GM18858 (cell line): ENCODE data around the gene COX17.

ENCODE experiments used
- ATAC-seq: cut with Tn5 transposase; IDR thresholded peaks from one replicate; pipeline ENCODE4 v1.9.1; 2021; ENCODE audit not compliant: unreplicated experiment

COX17 gene

DNA sequence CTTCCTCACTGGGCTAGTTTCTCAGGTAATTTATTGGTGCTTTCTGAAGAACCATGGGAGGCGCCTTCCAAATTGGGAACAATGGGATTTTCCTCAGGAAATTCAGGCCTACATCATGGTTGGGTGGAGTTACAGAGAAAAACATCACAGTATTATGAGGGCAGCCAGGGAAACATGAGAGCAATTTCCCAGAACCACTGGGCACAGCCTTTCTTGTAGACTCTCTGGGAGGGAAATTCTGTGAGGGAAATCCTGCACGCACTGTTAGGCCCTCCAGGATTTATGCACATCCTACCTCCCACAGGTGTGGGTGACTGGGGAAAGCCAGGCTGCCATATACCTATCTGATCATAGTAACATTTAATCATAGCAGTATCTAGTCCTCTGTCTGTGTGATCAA, 30.0 kb downstream of the COX17 start:
- ATAC-seq = no peak

DNA sequence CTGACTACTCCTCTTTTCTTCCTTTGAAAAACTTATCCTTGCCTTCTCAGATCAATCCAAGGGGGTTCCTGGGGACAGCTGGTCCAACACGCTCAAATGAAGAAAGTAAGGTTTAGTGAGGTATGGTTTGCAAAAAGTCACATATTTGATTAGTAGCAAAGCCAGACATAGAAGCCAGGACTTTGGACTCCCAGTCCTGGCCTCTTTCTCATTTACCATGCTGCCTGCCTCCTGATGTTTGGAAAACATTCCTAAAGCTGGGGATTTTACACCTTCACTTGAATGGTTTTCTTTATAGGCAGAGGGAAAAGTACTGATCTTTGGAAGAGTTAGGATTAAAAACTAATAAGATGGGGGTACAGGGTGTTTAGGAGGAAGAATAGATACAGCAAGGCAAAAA, 31.4 kb downstream of the COX17 start:
- no peak for ATAC-seq

DNA sequence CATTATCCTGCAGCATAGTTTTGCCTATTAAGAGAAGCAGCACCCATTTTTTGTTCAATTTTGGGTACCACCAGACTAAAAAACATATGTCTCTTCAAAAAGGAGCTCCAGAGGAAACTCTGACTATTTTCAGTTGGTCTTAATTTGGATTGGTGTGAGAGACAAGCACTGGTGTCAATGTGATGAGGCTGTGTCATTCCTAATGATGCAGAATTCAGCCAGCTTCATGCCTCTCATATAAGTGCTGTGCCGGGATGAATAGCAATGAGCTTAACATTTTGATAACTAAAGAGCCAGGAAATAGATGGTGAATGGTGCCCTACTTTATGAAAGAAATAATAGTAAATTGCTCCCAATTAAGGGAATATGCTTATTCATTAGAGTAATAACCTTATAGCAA, 32.7 kb downstream of the COX17 start:
- no peak for ATAC-seq

DNA sequence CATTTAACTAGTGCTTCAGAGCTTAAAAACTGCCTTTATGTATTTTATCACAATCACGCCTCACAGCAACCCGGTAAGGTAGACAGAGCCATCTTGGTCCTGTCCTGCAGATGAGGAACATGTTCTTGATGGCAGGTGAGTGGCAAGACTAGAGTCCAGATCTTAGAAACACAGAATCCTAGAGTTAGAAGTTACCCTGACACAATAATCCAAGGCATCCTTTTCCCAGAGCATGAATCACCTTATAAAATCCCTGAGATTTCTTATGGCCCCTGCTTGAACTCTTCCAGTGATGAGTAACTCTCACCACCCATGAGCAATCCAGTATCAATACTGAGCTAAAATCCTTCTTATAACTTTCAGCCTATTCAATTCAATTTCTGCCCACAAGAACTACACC, 33.7 kb downstream of the COX17 start:
- no peak for ATAC-seq

DNA sequence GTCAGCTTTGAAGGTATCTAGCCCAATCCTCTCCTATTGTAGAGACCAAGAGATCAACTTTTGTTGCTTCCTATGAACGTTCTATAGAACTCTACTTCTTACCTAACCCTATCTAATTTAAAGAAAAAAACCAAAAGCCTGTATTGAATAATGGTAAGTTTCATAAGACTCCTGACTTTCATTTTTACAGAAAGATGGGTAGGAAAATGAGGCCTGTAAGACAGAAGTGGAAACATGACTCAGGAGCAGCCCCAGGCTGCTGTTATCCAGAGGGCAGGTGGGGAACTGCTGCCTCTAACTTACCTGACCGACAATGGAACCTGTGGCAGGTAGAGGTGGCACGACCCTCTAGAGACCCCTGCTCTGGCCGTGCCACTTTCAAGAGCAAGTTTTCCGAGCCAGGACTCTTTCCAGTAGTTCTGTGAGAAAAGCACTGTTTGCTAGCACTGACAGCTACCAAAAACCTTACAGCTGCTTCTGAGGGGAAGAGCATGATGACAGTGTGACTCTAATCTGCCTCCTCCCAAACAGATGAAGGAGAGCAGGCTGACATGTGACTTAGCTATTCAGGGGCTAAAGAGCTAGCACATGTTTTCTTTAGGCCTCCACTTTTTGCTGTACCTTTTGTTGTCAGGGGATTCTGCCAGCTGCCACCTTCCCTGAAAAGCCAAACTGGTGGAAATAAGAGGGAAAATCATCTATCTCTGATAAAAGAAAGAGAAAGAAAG, 34.3 kb downstream of the COX17 start:
- ATAC-seq = no peak

DNA sequence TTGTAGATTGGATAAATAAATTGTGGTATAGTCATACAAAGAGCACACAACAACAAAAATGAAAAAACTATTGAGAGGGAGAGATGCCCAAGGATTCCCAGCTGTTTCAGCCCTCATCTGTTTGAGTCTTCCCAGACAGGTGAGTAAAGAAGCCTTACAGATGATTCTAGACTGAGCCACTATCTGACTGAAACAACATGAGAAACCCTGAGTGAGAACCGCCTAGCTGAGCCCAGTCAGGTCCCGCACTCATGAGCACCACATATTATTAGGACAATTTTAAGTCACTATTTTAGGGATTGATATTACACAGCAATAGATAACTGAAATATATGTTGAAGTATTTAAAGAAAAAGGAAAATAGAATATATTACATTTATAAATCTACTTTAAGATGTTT, 35.8 kb downstream of the COX17 start:
- ATAC-seq = no peak

DNA sequence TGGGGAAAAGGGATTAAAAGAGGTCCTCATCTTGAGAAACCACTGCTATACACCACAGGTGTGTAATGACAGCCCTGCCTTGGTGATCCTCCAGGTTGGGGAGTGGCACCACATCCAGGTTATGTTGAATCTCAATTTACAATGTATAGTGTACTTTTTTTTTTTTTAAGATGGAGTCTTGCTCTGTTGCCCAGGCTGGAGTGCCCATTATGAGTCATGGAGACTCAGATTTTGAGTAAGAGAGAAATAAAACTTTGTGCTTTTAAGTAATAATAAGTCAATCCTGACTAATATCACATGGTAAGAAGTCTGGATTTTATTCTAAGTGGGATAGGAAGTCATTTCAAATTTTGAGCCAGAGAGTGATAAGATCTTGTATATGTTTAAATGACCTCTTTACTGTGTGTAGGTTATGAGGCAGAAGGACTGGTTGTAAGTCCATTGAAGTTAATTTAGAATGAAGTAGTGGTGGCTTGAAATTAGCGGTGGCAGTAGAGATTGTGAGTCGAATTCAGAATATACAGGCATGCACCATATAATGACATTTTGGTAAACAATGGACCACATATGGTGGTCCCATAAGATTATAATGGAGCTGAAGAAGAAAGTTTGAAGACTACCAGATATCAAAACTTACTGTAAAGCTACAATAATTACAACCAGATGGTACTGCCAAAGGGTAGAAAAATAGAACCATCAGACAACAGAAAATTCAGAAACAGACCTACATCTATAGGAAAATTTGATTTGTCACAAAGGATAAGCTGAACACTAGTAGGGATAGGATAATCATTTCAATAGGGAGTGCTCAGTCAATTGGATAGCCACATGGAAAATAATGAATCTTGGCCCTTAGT, 37.5 kb downstream of the COX17 start:
- peak; percentile 18 for ATAC-seq

DNA sequence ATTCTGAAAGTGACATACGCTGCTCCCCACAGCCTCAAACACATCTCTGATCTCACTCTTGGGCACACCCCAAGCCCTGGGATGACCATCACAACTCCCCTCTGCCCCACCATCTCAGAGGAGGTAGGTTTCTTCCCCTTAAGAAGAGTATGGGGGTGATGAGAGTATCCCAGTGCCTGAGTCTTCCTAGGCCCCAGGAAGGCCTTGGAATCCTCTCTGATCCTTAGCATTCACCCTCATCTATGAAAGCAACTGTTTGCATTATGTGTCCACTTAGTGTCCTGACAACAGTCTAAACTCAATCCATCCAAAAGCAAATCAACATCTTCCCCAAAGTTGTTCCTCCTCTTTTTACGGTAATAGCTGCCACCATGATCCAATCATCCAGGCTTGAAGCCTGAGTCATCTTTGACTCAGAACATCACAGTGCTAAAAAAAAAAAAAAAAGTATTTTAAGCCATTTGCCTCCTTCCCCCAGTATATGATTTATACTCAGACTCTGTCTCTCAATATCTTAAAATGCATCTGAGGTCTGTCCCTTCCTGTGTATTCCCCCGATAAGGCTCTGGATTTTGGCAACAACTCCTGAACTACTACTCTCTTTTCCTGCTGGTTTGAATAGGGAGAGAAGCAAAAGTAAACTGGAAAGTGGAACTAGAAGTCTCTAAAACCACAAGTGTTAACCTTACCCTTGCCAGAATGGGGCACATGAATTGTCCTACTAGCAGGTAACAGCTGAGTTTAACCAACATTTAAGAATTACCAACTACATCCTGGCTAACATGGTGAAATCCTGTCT, 39.3 kb downstream of the COX17 start:
- ATAC-seq = peak; percentile 24

DNA sequence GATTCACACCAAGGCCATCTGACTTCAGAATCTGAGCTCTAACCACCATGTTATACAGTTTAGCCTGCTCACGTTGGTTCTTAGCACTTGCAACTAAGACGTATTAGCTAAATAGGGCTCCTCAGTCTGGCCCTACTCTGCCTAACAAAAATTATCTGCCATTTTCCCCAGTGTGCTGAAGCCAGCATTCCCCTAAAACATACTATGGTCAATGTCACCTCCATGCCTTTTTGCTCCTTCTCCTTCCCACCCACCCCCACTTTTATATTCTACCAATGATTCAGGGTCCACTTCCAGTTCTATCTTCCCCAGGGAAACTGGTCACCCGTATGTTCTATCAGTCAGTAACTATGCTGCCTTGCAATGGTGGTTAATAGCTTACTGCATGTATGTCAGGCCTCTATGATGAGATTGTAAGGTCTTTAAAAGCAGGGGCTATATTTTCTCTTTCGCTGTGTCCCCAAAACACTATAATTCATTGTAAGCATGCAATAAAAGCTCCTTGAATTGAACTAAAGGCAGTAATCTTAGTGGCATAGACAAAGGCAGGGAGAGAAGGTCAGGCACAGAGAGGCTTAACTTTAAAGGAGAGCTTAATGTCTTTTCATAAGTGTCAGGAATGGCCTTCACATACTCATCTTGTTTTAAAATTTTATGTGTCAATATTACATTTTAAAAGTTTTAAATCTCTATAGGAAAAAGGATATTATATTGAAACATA, 40.2 kb downstream of the COX17 start:
- ATAC-seq = no peak

DNA sequence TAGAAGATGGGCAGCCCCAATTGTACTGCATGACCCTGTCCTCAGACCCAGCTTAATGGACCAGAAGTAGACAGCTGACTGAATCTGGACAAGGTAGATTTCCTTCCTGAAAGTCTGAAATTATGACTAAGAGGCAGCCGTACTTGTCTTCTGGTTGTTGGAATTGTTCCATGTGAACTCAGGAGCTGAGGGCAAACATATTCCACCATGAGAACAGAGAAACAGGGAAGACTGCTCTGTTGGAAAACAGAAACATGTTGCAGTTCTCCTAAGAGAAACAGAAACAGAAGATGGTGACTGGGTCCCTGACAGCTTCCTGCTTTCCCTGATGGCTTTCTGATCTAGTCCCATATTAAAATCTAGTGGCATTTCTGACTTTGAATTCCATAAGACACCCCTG, 41.0 kb downstream of the COX17 start:
- ATAC-seq = no peak

DNA sequence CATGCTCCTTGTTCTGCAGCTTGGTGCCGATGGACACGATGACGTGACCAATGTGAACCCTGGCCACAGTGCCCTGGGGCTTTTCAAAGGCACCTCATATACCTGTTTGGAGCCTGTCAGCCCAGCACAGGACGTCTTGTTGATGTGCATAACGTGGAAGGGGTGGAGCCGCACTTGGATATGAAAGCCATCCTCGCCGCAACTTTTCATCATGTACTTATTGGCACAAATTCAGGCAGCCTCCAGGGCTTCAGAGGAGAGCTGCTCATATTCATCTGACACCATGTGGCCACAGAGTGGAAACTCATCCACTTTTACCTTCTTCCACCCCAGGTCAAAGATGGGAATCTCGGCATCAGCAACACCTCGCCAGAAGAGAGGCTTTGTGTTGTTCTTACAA, 41.5 kb downstream of the COX17 start:
- ATAC-seq = no peak

DNA sequence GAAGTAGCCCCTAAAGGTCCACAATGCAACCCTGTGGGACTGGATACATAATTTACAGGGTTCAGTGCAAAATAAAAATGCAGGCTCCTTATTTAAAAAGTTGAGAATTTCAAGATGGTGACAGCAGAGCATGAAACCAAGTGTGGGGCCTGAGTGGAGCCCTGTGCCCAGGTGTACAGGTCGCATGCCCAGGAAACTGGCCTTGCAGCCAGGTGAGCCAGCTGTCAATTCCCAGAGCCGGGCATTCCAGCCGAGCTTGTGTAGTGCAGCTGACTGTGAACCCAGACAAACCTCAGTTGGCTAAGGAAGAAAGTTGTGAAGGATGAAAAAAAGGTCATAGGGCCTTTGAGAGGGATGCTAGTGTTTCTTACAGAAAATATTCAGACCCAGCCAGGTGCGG, 44.4 kb downstream of the COX17 start:
- ATAC-seq = no peak

DNA sequence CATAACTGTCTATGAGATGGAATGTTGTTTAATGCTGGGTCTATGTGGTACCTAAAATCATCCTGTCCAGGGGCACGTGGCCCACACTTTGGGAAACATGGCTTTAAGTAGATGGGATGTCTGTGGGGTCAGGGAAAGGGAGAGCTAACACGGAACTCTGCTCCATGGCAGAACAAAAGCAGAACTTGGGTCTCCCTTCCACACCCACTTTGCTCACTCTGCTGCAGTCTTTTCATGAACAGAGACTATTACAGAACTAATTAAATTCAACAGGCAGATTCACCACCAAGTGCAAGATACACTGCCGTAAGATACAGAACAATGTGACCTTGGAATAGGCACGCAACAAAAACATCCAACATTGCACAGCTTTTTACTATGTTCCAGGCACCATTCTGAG, 45.0 kb downstream of the COX17 start:
- no peak for ATAC-seq

DNA sequence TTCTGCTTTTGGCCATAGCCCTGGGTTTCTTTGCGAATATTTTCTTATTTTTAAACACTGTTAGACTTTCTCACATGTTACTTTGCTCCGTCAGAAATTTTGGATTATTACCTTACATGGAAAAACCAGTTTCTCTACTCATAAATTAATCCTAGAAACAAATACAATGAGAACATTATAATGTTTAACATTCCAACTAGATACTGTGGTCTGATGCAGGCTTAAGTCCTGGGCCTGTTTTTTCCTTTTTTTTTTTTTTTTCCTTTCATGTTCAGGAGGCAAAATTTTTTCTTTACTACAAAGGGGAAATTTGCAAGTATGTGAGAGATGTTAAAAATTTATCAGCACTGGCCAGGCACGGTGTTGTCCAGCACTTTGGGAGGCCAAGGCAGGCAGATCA, 45.7 kb downstream of the COX17 start:
- ATAC-seq = no peak

DNA sequence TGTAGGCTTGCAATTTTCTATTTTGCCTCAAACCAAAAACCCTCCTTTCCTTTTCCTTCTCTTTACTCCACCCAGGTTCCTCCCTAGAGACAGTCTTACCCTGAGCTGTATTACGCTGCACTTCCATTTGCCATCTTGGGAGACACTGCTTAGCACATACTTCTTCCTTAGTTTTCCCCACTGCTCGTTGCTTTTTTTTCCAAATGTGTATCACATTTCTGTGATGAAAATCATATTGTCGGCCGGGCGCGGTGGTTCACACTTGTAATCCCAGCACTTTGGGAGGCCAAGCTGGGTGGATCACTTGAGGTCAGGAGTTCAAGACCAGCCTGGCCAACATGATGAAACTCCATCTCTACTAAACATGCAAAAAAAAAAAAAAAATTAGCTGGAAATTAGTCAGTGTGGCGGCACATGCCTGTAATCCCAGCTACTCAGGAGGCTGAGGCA, 46.3 kb downstream of the COX17 start:
- no peak for ATAC-seq

DNA sequence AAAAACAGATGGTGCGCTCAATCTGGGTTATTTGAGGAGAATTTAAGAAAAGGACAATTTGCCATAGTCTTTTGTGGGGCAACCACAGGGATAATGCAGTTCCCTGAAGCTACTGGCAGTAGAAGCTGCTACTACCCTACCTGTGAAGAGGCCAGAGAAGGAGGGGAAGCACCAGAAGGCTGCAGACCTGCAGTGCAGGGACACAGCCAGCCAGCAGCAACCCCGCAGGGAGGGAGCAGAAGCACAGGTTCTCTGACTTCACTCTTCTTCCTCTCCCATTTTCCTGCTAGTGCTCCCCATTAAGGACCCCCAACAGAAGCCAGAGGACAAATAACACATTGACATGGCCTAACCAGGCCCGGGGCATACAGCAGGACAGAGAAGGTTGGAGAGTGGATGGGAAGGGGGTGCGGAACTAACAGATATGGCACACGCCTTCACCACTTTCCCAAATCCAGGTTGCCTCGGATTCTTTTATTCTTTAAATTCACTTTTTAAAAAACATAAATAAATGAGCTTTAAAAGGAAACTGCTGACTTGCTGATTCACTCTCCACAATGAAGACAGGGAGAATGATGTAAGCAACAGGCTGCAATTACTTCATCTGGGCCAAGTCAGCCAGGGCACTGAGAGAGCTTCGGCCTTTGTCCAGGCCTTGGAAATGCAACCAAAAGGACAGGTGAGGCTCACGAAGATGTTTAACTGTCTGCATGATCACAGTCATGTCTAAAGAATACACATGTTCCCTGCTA, 46.9 kb downstream of the COX17 start:
- no peak for ATAC-seq

DNA sequence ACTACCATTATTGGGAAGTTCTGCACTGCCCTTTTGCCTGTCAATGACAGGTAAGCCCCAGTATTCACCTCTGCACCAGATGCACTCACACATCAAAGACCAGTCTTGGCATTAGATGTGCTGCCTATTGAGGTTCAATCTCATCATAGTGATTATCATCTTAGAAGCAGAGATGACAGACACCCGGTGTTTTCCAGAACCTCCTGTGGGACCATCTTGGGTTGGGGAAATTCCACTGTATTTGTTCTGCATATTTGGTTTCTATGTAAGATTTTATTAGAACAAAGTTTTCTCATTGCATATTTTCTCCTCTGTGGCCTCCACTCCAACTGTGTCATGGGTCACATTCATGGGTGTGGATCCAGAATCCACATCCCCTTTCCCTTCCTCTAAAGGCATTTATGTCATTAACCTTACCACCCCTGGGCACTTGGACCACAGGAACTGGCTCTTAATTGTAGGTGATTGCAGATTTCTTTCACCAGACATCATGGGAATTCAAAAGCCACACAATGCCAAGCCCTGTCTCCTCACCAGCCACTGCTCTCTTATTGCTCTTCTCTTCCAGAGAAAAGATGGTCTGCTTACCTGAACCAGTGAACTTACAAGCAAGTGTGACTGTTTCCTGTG, 48.3 kb downstream of the COX17 start:
- peak; percentile 22 for ATAC-seq

DNA sequence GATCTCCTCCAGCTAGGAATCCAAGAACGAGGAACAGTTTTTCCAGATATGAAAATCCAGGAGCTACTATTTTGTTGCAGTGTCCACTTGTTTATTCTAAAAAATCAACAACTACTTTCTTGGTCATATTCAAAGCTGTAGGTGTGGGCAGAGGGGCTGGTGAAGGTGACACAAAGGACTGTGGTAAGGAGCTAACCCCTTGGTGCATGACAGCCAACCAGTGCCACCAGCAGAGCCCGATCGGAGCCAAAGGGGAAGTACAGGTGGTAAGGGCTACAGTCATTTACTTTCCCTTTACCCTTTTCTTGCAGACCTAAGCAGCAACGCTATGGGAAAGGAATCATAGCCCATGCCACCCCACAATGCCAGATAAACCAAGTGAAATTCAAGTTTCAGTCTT, 48.8 kb downstream of the COX17 start:
- ATAC-seq = peak; percentile 63

DNA sequence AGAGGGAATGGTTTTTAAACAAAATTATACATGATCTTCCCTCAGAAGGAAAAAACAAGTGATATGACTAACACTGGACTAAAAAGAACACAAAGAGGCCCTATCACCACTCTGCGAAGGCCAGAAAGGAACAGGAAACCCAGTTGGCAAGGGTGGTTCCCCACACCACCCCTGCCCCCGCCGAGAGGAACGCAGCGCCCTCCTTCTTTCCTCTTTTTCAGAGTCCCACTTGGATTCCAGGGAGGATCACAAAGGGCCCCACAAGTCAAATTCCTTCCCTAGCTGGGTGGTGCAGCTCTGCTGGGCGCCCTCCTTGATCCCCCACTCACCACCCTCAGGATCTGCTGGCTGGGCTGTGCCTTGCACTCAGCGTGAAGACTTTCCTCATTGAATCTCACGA, 49.7 kb downstream of the COX17 start:
- peak; percentile 28 for ATAC-seq

DNA sequence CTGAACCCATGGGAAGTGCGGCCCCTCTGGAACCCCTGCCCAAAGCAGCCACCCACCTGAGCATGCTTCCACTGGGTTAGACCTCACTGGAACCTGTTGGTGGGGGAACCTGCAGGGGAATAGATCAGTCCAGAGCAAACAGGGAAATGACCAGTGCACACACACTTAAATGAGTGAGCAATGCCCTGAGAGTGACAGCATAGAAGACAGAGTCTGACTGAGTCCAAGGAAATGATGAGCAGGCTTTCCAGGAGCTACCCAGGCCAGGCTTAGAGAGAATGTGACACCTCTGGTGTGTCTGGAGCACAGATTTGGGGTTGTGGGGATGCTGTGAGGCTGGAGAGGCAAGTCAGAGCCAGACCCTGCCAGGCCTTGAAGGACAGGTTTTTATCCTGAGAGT, 51.0 kb downstream of the COX17 start:
- no peak for ATAC-seq
